Activated gamma-delta T cell treated with Interleukin-2 at 50 U/mL for 16 hours (primary cell): Measurements from ENCODE around the gene TUBA8.
"Not testable (repeated sequence)": the region's sequence is repeated elsewhere in the genome, so short reads cannot be mapped to it uniquely, and the experiment has no call there.

Experiments used
- DNase-seq: peaks from one replicate; pipeline ENCODE4 v3.0.0-alpha.2; 2020

Gene TUBA8

DNA sequence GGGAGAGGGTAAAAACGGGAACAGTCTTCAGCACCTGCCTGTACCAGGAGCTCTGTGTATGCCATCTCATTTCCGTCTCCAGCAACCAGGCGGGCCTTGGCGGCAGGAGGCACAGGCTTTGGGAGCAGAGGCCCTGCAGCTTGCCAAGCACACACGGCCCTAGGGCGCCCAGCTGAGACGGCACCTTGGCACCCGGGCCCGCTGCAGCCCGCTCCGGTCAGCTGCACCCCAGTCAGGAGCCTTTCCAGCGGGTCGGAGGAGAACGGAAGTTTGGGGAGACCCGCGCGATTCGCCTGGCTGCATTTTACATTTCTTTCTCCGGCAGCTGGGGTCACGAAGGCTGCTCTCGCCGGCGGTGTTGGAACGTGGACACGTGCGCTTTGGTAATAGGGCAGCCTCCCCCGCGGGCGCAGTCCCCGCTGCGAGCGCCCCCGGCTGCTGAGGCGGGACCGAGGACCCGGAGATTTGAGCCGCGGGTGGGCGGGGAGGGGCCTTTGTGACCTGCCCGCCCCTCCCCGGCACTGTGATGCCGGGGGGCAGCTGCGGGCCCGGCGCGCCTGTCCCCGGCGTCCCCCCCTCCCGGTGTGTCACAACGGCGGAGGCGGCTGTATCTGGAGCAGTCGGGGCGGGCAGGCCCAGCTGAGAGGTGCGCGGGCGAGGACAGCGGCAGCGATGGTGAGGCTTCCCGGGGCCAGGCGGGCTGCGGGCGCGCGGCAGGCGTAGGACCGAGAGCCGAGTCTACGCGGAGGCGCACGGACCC is at the start of gene TUBA8:
Gene TUBA8, plus strand, starts transcription at position 616 of the 760 bp plus-strand sequence. Its CDS starts 57 bp downstream, at position 673.
- DNase-seq: no peak

DNA sequence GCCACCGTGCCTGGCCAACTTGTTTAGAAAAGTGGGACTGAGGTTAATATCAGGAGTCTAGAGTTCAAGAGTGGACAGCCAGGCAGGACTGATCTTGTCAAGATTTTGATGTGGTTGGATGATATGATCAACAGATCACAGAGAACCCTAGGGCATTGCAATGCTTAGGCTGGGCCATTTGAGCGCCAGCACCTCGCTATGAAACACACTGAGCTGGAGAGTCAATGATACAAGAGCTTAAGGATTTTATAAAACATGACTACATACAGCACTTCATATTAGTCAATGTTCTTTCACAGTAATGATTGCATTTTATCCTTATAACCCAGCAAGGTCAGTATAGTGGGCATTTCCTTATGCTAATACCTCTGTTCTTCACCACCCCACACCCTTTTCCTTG is 48.2 kb upstream of the TUBA8 start:
- DNase-seq: no peak

DNA sequence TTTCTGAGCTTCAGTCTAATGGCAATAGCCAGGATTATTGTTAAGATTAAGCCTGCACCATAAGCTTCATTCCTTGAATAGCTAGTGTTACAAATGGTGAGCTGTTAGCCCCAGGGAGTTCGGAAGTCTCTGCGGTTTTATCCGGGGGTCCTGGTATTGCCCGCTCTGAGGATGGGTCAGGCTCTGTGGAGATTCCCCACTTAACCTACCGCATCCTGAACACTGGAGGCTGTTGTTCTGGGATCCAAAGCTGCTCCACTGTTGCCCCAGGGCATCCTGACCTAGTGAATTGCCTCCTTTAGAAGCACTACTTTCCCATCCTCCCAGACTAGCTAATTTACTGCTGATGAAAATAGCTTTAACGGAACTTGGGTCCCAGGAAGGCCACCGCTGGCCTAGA is 47.3 kb upstream of the TUBA8 start:
- no peak for DNase-seq

- DNase-seq: not testable (repeated sequence)
Measured at GRCh38 chr22:18063715-18064114, 46.9 kb upstream of the TUBA8 start.

- no peak for DNase-seq
Measured at GRCh38 chr22:18064636-18065035, 46.0 kb upstream of the TUBA8 start.

- DNase-seq: no peak
Measured at GRCh38 chr22:18065256-18065655, 45.4 kb upstream of the TUBA8 start.

GRCh38 chr22:18066181-18066859 is 44.3 kb upstream of the TUBA8 start:
- DNase-seq: no peak

DNA sequence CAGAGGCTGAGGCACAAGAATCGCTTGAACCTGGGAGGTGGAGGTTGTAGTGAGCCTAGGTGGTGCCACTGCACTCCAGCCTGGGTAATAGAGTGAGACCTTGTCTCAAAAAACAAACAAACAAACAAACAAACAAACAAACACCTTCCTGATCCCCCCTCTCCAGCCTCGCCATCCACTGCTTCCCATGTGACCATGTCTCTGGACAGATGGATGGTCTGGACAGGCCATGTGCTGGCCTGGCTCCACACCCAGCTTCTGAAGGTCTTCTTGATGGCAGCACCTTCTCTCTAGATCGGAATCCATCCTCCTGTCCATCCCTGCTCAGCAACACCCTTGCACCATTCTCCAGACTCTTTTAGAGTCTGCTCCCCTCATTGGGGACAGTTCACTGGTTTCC is 43.5 kb upstream of the TUBA8 start:
- no peak for DNase-seq

DNA sequence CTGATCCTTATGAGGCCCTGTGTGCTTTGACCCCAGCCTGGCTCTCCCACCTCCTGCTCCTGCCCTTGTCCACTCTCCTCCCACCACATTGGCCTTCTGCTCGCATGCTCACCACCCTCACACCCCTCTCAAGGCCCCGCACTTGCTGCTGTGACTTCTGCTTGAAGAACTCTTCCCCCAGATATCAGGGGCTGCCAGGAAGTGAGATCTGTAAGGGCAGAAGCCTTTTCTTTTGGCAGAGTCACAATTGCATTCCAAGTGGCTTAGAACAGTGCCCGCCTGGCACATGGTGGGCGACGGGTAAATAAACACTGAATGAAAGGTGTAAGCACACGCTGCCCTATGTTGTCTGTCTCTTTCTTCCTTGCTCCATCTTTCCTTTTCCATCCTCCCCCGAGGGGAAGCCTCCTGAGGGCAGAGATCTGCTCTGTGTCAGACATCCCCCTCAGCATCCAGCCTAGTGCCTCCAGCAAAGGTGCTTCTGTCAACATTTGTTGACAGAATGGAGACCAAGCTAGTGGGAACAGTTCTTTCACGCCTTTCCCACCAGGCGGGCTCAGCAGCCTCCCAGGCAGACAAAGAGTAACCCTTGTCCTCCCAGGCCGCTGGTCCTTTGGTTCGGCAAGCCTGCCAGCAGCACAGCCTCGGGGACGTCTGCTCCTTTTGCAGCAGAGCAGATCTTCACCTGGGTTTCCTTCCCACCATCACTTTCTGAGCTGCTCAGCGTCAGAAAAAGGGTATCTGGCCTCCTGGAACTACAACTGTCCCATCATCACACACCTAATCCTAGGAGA is 42.9 kb upstream of the TUBA8 start:
- no peak for DNase-seq

GRCh38 chr22:18068381-18068988 is 42.1 kb upstream of the TUBA8 start:
- DNase-seq: no peak

DNA sequence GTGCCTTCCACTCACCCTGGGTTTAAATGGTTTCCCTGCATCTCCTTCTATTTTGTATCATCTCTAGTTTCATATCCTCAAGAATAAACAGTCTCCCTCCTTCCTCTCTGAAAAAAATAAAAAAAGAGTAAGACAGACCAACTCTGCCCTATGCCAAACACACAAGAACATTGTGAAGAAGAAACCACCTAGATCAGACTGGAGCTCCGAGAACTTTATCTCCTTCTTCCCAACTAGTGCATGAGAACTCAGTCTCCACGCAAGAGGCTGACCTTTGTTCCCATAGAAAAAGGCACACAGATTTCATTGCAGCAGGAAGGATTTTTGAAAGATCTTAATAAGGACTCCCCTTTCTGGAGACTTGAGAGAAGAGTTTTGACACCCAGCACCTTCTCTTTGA is 41.6 kb upstream of the TUBA8 start:
- DNase-seq: no peak

GRCh38 chr22:18070041-18070440 is 40.6 kb upstream of the TUBA8 start:
- DNase-seq: no peak

- DNase-seq: no peak
Measured at GRCh38 chr22:18070556-18071306, 39.9 kb upstream of the TUBA8 start.

DNA sequence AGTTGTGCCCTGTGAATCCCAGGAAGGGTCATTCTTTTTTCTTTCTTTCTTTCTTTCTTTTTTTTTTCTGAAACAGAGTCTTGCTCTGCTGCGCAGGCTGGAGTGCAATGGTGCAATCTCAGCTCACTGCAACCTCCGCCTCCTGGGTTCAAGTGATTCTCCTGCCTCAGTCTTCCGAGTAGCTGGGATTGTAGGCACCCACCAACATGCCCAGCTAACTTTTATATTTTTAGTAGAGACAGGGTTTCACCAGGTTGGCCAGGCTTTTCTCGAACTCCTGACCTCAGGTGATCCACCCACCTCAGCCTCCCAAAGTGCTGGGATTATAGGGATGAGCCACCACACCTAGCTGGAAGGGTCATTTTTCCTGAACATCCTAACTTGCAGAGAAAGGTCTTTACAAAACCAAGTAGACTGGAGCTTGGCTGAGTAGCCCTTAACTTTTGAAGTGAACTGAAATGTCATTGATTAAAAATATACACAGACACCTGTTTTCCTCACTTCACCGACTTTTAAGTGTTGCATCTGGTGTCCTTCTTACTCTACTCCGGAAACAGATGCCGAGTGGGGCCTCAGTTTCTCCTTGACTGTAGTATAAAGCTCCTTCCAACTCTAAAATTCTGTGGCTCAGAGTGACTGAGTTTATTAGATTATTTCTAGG is 39.2 kb upstream of the TUBA8 start:
- DNase-seq: not testable (repeated sequence)

GRCh38 chr22:18071968-18072310 is 38.7 kb upstream of the TUBA8 start:
- DNase-seq: no peak

DNA sequence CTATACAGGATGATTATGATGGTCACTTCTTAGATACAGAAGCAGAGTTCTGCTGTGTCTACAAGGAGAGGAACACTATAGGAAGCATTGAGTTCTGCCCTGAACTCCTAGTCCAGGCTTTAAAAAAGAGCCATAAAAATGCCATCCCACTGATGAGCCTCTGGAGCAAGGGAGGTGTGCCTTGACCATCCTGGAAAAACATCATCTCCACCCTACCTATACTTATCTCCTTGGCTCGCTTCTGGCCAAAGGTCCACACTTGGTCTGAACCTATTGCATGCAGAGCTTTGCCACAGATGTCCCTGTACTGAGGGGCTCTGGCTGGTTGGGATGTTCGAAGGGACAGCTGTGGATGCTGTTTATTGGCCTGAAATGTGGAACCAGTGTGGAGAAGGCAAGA is 37.1 kb upstream of the TUBA8 start:
- DNase-seq: no peak

- not testable (repeated sequence) for DNase-seq
Measured at GRCh38 chr22:18073927-18074326, 36.7 kb upstream of the TUBA8 start.

- no peak for DNase-seq
Measured at GRCh38 chr22:18075101-18075719, 35.4 kb upstream of the TUBA8 start.

GRCh38 chr22:18075720-18076497 is 34.7 kb upstream of the TUBA8 start:
- peak; percentile 18 for DNase-seq

DNA sequence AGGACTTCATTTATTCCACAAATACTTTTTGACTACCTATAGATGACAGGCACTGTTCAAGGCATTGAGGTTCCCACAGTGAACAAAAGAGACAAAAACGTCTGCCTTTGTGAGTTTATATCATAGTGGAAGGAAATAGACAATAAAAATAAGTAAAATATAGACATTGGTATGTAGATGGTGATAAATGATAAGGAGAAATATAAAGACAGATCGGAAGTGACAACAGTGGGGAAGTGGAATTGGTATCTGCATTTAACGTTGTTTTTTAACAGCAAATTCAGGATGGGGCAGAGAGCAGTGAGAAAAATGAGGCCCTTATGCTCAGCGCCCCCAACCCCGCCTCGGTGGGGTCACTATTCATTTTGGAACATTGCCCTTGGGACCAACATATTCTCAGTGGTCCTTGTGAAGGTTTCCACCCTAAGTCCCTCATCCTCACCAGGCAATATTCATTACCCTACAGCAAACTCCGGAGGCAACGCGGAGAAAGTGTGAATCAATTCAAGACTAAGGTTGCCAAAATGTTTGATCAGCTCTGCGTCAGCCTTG is 33.4 kb upstream of the TUBA8 start:
- no peak for DNase-seq
